ENCODE data around the gene LYSMD4. TPM values are rescaled to one million over a fixed set of nuclear protein-coding genes. Genes with fewer than 3 reads are reported as not detected.

The LYSMD4 gene
- total RNA-seq, 1 donor from 2014 or later: 13.1 TPM

GRCh38 chr15:99745370-99746086, 12.3 kb upstream of the LYSMD4 start:
- no peak for TF ChIP-seq CTCF (IDR thresholded peaks at IDR 0.05)
- DNase-seq (ENCODE audit: low spot score): no peak
- Mint-ChIP-seq H3K27ac (ENCODE audit: unreplicated experiment) (no peak overlapping the region), H3K27me3 (ENCODE audit: low read depth) (no peaks in the 10 kb centered on the region), H3K36me3 (ENCODE audit: low read depth) (no peaks in the 10 kb centered on the region), H3K4me1 (ENCODE audit: low read depth) (no peaks in the 10 kb centered on the region), H3K9me3 (ENCODE audit: low read depth) (no peaks in the 10 kb centered on the region), H3K4me3 (ENCODE audit: unreplicated experiment) (no peak overlapping the region)

DNA sequence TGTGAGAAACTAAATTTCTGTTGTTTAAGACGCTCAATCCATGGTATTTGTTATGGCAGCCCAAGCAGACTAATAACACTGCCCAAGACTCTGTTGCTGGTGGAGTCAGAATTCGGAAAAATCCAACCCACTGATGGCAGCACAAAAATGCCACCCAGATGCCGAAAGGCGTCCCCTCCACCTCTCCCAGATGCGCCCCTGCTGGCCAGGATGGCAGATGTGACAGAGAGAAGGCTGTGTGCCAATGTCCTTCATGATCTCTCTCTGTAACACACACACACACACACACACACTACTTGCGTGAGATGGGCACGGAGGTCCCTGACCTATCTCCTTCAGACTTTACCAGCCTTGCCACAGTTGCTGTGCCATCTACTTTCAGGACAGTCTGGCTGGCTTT, 10.9 kb upstream of the LYSMD4 start:
- DNase-seq (ENCODE audit: low spot score): no peak
- TF ChIP-seq CTCF (IDR thresholded peaks at IDR 0.05): no peak
- no peak overlapping the region for H3K4me3 Mint-ChIP-seq (ENCODE audit: unreplicated experiment)
- H3K27ac Mint-ChIP-seq (ENCODE audit: unreplicated experiment): no peak overlapping the region
- no peaks in the 10 kb centered on the region for H3K36me3 Mint-ChIP-seq (ENCODE audit: low read depth)
- no peaks in the 10 kb centered on the region for H3K27me3 Mint-ChIP-seq (ENCODE audit: low read depth)
- H3K9me3 Mint-ChIP-seq (ENCODE audit: low read depth): no peaks in the 10 kb centered on the region
- H3K4me1 Mint-ChIP-seq (ENCODE audit: low read depth): no peaks in the 10 kb centered on the region

DNA sequence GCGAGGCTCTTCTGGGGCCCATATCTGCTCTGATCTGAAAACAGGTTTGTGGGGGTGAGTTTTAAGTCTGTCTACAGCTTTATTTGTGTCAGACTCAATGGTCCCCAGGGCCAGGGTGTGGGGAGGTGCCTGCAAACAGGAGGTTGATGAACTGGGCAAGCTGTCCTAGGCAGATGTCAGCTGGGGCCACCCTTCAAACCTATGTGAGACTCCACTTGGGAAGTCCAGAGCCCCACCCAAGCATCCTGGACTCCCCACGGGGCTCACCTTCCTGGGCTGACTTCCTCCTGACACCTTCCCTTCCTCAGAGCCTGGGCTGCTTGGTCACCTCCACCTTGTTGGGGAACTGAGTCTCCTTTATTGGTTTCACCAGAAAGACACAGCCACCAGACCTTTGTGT, 8.6 kb upstream of the LYSMD4 start:
- DNase-seq (ENCODE audit: low spot score): no peak
- Mint-ChIP-seq H3K4me3 (ENCODE audit: unreplicated experiment) (no peak overlapping the region), H3K9me3 (ENCODE audit: low read depth) (peaks cover 2% of the 10 kb centered on the region), H3K4me1 (ENCODE audit: low read depth) (no peaks in the 10 kb centered on the region), H3K36me3 (ENCODE audit: low read depth) (no peaks in the 10 kb centered on the region), H3K27ac (ENCODE audit: unreplicated experiment) (no peak overlapping the region), H3K27me3 (ENCODE audit: low read depth) (no peaks in the 10 kb centered on the region)
- no peak for TF ChIP-seq CTCF (IDR thresholded peaks at IDR 0.05)

- DNase-seq (ENCODE audit: low spot score): no peak
- peaks cover 2% of the 10 kb centered on the region for H3K9me3 Mint-ChIP-seq (ENCODE audit: low read depth)
- H3K27ac Mint-ChIP-seq (ENCODE audit: unreplicated experiment): no peak overlapping the region
Measured at GRCh38 chr15:99738021-99738847, 5.0 kb upstream of the LYSMD4 start.

More at GRCh38 chr15:99738021-99738847, 5.0 kb upstream of the LYSMD4 start:
- Mint-ChIP-seq H3K27me3 (ENCODE audit: low read depth) (no peaks in the 10 kb centered on the region), H3K36me3 (ENCODE audit: low read depth) (no peaks in the 10 kb centered on the region), H3K4me3 (ENCODE audit: unreplicated experiment) (no peak overlapping the region), H3K4me1 (ENCODE audit: low read depth) (peaks cover 3% of the 10 kb centered on the region)
- no peak for TF ChIP-seq CTCF (IDR thresholded peaks at IDR 0.05)
